ENCODE data around the gene ATE1. TPM values are rescaled to one million over a fixed set of nuclear protein-coding genes. Genes with fewer than 3 reads are reported as not detected.

Gene ATE1
- total RNA-seq, 4 donors from 2014 or later: 20.8 to 29.5 (median 24.9) TPM

GRCh38 chr10:121853950-121854349, 73.9 kb downstream of the ATE1 start:
- no peak for ATAC-seq (ENCODE audit: low FRiP score)
- TF ChIP-seq CTCF (IDR thresholded peaks at IDR 0.05): no peak
- DNase-seq (ENCODE audit: low spot score): no peak

GRCh38 chr10:121851786-121852185, 76.0 kb downstream of the ATE1 start:
- ATAC-seq (ENCODE audit: low FRiP score): no peak

GRCh38 chr10:121848082-121848481, 79.7 kb downstream of the ATE1 start:
- ATAC-seq (ENCODE audit: low FRiP score) (no peak), DNase-seq (ENCODE audit: low spot score) (no peak)
- no peak for TF ChIP-seq CTCF (IDR thresholded peaks at IDR 0.05)

More at GRCh38 chr10:121851786-121852185, 76.0 kb downstream of the ATE1 start:
- no peak for DNase-seq (ENCODE audit: low spot score)
- TF ChIP-seq CTCF (IDR thresholded peaks at IDR 0.05): no peak

GRCh38 chr10:121846555-121846954, 81.3 kb downstream of the ATE1 start:
- no peak for TF ChIP-seq CTCF (IDR thresholded peaks at IDR 0.05)
- ATAC-seq (ENCODE audit: low FRiP score) (no peak), DNase-seq (ENCODE audit: low spot score) (no peak)

- DNase-seq (ENCODE audit: low spot score): no peak
- TF ChIP-seq CTCF (IDR thresholded peaks at IDR 0.05): no peak
- no peak for ATAC-seq (ENCODE audit: low FRiP score)
These were observed 82.6 kb downstream of the ATE1 start for GRCh38 chr10:121845044-121845784.

- ATAC-seq (ENCODE audit: low FRiP score) (no peak), DNase-seq (ENCODE audit: low spot score) (no peak)
- TF ChIP-seq CTCF (IDR thresholded peaks at IDR 0.05): no peak
These were observed 83.3 kb downstream of the ATE1 start for GRCh38 chr10:121844537-121844936.

- no peak for TF ChIP-seq CTCF (IDR thresholded peaks at IDR 0.05)
- DNase-seq (ENCODE audit: low spot score) (no peak), ATAC-seq (ENCODE audit: low FRiP score) (no peak)
These were observed 84.5 kb downstream of the ATE1 start for GRCh38 chr10:121843379-121843778.
